HG03571 (cell line): ENCODE data around the gene PRDM11.

Source experiments
- ATAC-seq: cut with Tn5 transposase; IDR thresholded peaks from one replicate; pipeline ENCODE4 v1.9.1; 2021; ENCODE audit not compliant: unreplicated experiment

The PRDM11 gene

GRCh38 chr11:45141631-45142030, 4.8 kb upstream of the PRDM11 start:
- ATAC-seq = no peak

GRCh38 chr11:45142241-45143055, 4.0 kb upstream of the PRDM11 start:
- no peak for ATAC-seq

GRCh38 chr11:45143494-45143893, 2.9 kb upstream of the PRDM11 start:
- ATAC-seq = no peak

GRCh38 chr11:45144126-45145082, 2.0 kb upstream of the PRDM11 start:
- no peak for ATAC-seq

- no peak for ATAC-seq
Observed at GRCh38 chr11:45145083-45145378, 1.4 kb upstream of the PRDM11 start.

GRCh38 chr11:45145379-45146071, 914 bp upstream of the PRDM11 start:
- no peak for ATAC-seq

- ATAC-seq = peak; percentile 98
Observed at GRCh38 chr11:45147017-45147728, 734 bp downstream of the PRDM11 start.

GRCh38 chr11:45147891-45148675, 1.6 kb downstream of the PRDM11 start:
- ATAC-seq = no peak

- no peak for ATAC-seq
Observed at GRCh38 chr11:45149483-45150056, 3.1 kb downstream of the PRDM11 start.

GRCh38 chr11:45150301-45150700, 3.9 kb downstream of the PRDM11 start:
- no peak for ATAC-seq

- ATAC-seq = no peak
Observed at GRCh38 chr11:45150943-45151342, 4.5 kb downstream of the PRDM11 start.

GRCh38 chr11:45151362-45151982, 5.0 kb downstream of the PRDM11 start:
- no peak for ATAC-seq

- ATAC-seq = no peak
Observed at GRCh38 chr11:45152740-45153595, 6.5 kb downstream of the PRDM11 start.

- ATAC-seq = no peak
Observed at GRCh38 chr11:45154276-45154675, 7.8 kb downstream of the PRDM11 start.

GRCh38 chr11:45155058-45155551, 8.7 kb downstream of the PRDM11 start:
- no peak for ATAC-seq

- no peak for ATAC-seq
Observed at GRCh38 chr11:45155627-45156180, 9.3 kb downstream of the PRDM11 start.

GRCh38 chr11:45156201-45156600, 9.8 kb downstream of the PRDM11 start:
- no peak for ATAC-seq

- ATAC-seq = no peak
Observed at GRCh38 chr11:45156741-45157140, 10.3 kb downstream of the PRDM11 start.
